Stimulated activated CD4-positive, alpha-beta T cell treated with anti-CD3 and anti-CD28 coated beads, TNF-alpha, amount 100 ng/mL, for 4 hours (primary cell): ENCODE data around the gene CTNNB1.
"Not testable (repeated sequence)": the region's sequence is repeated elsewhere in the genome, so short reads cannot be mapped to it uniquely, and the experiment has no call there.

Experiments used
- DNase-seq, 3 experiments: peaks; one replicate each; pipeline ENCODE4 v3.0.0-alpha.2; 2020; ENCODE audit warnings: low read depth in 3 of 3

CTNNB1 gene

DNA sequence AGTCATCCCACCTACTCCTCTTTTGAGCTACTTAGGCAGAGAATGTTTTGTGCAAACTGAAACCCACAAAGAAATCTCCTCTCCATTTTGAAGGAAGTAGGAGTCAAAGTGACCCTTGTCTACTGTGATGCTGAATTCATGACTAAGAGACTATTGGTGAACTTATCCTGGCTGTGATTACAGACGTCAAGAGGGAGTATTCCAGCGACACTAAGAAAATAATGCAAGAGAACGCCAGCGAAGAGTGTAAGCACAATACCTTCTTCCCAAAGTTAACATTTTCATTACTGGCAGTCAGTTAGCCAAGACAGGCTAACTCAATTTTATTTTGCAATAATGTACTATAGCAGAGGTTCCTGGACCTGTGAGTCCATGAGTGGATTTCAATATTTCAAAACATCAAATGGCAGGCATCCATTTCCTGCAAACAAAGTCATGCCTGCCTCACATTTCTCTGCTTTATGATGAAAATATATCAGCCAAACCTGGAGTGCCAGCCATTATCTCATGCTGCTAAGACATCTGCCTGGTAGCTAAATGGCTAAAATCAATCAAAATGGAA lies 59.0 kb downstream of the CTNNB1 start:
- DNase-seq, result no peak

DNA sequence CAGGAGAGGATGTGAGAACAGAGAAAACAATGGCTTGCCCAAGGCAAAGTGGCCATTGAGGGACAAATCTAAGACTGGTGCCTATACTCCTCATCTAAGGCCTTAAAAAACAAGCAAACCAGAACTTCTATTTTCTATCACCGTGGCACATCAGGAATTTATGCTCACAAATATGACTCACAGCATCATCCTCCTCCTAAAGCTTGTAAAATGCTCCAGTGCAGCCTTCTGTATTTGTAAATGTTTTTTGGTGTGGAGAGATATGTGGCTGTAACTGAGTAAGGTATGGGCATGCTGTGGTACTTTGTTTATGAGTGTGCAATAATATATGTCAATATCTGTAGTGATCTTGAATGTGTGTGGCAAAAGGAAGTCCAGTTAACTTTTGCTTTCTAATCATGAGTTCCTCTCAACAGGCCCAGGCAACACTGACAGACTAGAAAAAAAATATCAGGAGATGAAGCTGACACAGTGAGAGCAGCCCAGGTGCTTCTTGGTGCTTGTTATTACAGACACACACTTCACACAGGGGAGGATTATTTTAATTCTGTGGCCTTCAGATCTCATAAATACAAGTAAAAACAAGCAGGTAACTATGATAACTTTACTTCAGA lies 60.3 kb downstream of the CTNNB1 start:
- DNase-seq, result no peak

DNA sequence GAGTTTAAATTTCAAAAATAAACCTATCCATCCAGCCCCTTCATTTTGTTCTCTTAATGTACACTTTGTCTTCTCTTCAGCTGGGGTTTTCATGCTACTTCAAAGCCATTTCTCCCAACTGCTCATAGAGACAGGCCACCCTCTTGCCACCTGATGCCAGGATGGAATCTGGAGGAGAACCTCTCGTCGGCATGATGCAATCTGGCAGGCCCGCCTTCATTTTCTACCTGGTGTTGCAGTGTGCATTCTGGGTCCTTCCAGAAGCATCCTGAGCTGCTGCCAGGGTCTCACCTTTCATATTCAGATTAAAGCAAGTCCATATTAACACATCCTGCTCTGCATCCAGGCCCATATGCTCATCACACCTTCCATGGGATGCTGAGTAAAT lies 60.8 kb downstream of the CTNNB1 start:
- no peak for DNase-seq

DNA sequence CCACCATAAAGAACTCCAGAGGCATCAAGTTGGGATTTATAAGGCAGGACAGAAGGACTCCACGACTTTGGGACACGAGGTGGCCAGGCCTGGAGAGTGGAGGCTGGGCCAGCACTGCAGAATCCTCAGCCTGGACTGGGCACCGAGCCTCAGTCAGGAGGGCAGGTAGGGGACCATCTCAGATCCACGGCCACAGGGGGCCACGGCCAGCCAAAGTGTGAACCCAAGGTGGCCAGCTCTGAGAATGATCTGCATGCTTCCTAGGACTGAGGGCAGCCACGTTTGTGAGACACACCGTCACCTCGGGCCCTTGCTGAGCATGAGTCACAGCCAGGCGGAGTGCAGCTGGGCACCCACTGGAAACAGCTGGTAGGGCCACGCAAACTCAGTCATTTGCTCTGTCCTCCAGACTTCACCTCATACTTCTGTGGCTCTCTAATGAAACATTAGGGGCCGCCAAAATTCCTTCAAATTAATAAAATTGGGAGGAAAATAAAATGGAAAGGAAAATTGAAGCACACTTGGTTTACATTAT lies 65.8 kb downstream of the CTNNB1 start:
- DNase-seq, result no peak

DNA sequence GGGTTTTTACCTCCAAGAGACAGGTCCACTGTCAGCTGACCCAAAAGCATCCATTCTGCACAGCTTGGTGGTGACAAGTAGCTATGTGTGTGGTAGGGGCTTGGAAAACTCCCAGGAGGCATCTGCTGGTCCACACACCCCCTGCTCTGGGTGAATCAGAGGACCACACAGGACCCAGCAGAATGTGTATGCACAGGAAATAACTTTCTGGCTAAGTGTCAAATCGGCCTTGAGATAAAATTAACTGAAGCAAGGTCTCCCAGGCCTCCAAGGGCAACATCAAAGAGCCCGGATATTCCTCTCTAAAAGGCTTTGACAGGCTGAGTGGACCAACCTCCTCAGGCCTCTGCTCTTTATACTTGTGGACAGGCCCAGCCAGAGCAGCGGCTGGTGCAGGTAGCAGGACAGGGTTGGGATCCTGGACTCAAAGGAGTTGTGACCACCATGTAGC lies 66.5 kb downstream of the CTNNB1 start:
- no peak for DNase-seq

DNA sequence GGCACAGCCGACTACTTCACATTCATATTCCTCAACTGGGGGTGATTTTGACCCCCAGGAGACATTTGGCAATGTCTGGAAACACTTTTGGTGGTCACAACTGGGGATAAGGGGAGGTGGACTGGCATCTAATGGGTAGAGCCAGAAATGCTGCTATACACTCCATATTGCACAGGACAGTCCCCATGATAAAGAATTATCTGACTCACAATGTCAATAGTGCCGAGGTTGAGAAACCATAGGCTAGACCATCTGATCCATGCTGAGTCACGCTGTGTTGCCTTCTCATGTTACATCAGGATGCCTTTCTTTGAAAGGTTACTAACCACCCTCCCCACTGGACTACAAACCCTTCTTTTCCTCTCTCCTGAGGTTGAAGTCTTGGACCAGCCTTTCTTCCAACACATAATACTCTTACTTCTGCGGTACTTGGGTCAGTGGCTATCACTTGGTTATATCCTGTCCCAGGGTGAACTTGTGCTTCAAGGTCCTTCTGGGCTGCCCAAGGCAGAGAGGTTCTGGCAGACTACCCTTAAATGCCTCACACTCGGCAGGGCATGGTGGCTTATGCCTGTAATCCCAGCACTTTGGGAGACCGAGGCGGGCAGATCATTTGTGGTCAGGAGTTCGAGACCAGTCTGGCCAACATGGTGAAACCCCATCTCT lies 68.8 kb downstream of the CTNNB1 start:
- DNase-seq, result no peak

DNA sequence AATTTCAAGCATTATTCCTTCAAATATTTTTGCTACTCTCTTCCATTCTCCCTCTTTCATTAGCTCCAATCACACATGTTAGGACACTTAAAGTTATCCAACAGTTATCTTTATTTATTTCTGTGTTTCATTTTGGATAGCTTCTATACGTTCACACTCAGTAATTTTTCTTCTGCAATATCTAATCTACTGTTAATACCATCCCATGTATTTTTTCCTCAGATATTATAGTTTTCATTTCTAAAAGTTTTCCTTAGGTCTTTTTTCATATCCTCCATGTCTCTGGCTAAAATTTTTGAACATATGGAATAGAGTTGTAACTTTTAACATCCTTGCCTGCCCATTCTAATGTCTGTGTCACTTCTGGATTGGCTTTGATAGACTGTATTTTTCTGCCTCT lies 73.4 kb downstream of the CTNNB1 start:
- DNase-seq, result no peak

DNA sequence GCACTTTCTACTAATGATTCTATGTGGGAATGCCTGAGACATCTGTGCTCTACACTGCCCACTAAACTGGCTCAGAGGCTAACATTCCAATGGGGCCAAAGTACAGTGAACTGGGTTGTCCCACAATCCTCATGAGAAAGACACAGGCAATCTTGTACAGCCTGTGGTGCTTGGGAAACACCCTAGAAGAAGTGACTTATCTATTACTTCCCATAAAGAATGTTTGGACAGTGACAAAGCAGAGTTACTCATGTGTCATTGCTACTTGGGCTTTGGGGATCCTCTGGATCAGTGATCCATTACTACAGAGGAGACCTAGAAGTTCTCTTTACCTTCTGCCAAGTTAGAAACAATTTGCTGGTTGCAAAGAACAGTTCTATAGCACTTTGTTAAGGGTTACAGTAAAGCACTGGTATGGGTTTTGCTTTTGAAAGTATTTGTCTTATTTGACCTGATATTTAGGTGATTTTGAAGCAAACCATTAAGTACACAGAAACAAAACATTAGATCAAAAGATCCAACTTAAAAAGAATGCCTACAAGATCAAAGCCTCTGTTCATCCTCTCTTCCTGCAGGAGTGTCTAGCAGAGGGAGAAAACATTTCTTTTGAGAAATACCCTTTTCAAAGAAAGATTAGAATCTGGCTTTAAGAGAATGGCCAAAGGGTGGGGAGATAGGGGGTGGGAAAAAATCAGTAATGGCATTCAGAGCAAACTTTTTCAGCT lies 75.8 kb downstream of the CTNNB1 start:
- no peak for DNase-seq

DNA sequence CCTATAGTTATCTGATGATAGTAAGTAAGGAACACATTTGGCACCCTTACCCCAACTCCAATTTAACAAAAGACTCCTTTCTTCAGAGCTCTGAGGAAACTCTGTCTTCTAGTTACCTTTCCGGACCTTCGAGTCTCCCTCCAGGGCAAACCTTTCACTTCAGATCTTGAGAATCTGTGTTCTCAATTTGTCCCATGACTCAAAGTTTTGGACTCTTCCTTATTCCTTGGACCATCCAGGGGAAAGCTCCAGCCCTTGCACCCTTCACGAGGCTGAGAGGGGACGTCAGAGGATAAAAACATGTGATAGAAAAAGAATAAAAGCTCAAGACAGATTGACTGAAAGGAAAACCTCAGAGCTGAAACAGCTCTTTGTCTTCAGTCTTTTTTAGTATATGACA lies 76.9 kb downstream of the CTNNB1 start:
- DNase-seq, result no peak

DNA sequence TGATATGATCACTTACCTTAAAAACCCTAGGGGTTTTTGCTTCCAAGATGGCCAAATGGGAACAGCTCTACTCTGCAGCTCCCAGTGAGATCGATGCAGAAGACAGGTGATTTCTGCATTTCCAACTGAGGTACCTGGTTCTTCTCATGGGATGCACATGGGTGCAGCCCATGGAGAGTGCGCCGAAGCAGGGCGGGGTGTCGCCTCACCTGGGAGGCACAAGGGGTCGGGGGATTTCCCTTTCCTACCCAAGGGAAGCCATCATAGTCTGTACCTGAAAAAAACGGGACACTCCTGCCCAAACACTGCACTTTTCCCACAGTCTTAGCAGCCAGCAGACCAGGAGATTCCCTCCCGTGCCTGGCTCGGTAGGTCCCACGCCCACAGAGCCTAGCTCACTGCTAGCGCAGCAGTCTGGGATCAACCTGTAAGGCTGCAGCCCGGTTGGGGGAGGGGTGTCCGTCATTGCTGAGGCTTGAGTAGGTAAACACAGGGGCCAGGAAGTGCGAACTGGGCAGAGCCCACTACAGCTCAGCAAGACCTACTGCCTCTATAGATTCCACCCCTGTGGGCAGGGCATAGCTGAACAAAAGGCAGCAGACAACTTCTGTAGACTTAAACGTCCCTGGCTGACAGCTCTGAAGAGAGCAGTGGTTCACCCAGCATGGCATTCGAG lies 78.6 kb downstream of the CTNNB1 start:
- DNase-seq, result no peak

DNA sequence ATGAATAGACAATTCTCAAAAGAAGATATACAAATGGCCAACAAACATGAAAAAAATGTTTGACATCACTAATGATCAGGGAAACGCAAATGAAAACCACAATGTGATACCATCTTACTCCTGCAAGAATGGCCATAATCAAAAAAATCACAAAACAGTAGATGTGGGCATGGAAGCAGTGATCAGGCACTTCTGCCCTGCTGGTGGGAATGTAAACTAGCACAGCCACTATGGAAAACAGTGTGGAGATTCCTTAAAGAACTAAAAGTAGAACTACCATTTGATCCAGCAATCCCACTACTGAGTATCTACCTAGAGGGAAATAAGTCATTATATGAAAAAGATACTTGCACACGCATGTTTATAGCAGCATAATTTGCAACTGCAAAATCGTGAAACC lies 85.6 kb downstream of the CTNNB1 start:
- not testable (repeated sequence) for DNase-seq

DNA sequence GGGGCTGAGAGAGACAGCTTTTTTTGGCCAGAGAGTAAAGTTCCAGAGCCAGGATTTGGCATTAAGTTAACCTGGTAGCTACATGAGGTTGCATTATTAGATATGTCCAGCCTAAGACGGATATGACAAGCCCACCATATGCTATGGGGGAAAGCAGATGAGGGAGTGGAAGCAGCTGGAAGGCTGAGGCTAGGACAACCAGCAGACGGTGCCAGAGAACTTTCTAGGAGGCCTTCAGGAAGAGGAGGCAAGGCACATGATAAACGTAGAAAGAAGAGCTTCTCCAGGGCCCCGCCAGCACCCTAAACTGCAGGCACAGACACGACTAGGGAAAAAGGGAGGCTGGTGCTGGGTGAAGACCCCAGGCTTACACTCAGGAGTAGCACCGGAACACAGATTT lies 87.0 kb downstream of the CTNNB1 start:
- DNase-seq, result no peak

DNA sequence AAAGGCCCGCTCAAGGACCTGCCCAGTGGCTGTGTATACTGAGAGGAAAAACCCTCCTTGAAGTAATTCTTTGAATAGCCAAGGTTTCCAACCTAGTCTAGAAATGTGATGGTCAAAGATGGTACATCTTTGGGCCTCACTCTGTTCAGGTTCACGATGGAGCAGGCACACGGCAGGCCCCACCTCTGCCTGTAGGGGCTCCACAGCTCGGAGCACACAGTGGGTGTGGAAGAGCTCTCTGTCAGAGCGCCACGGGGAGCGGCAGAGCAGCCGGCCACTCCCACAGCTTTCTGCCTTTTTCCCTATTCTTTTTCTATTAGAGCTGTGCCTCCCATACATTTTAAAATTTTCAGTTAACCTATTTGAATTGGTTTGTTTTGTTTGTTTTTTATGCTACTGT lies 89.5 kb downstream of the CTNNB1 start:
- DNase-seq, result no peak
